H9 (cell line): ENCODE data around the gene VWA5B1. TPM values are rescaled to one million over a fixed set of nuclear protein-coding genes. Genes with fewer than 3 reads are reported as not detected.

Source experiments
- DNase-seq: peaks from one replicate; pipeline ENCODE4 v3.0.0-alpha.2; 2017
- H2AFZ ChIP-seq: one replicate; pipeline ENCODE4 v1.6.1; 2013; ENCODE audit warnings: mild to moderate bottlenecking, low read length, control low read depth, moderate library complexity
- H2AK5ac ChIP-seq: 2 replicates; pipeline ENCODE4 v1.6.1; 2013; ENCODE audit warnings: low read length, control low read depth, mixed read lengths; ENCODE audit not compliant: insufficient read length
- H2BK120ac ChIP-seq: one replicate; pipeline ENCODE4 v1.6.1; 2013; ENCODE audit warnings: low read depth, mild to moderate bottlenecking, low read length, control low read depth, inconsistent platforms; ENCODE audit not compliant: poor library complexity, severe bottlenecking
- H2BK12ac ChIP-seq: 2 replicates; pipeline ENCODE4 v1.6.1; 2013; ENCODE audit warnings: low read length, control low read depth, mixed read lengths, low read depth; ENCODE audit not compliant: insufficient read length
- H2BK15ac ChIP-seq: 2 replicates; pipeline ENCODE4 v1.6.1; 2013; ENCODE audit warnings: low read depth, low read length, control low read depth
- H2BK20ac ChIP-seq: one replicate; pipeline ENCODE4 v1.6.1; 2013; ENCODE audit warnings: low read depth, mild to moderate bottlenecking, low read length, control low read depth, inconsistent platforms; ENCODE audit not compliant: poor library complexity, severe bottlenecking
- H2BK5ac ChIP-seq: 2 replicates; pipeline ENCODE4 v1.6.1; 2013; ENCODE audit warnings: low read length, control low read depth, mixed read lengths; ENCODE audit not compliant: insufficient read length
- H3K14ac ChIP-seq: 2 replicates; pipeline ENCODE4 v1.6.1; 2013; ENCODE audit warnings: low read length, control low read depth; ENCODE audit not compliant: insufficient read depth
- H3K18ac ChIP-seq: 2 replicates; pipeline ENCODE4 v1.6.1; 2013; ENCODE audit warnings: low read depth, mild to moderate bottlenecking, mixed read lengths, low read length, control low read depth; ENCODE audit not compliant: insufficient read length
- H3K23ac ChIP-seq: 2 replicates; pipeline ENCODE4 v1.6.1; 2013; ENCODE audit warnings: low read length, control low read depth, mixed read lengths, low read depth; ENCODE audit not compliant: insufficient read length
- H3K23me2 ChIP-seq: 2 replicates; pipeline ENCODE4 v1.6.1; 2013; ENCODE audit warnings: low read depth, mild to moderate bottlenecking, mixed read lengths, low read length, control low read depth; ENCODE audit not compliant: insufficient read length, poor library complexity, severe bottlenecking
- H3K27ac ChIP-seq: 2 replicates; pipeline ENCODE4 v1.5.1; 2013; ENCODE audit warnings: low read length, control low read depth, mixed read lengths, low read depth; ENCODE audit not compliant: insufficient read length
- H3K27me3 ChIP-seq: 2 replicates; pipeline ENCODE4 v1.6.1; 2013; ENCODE audit warnings: low read length, control low read depth, inconsistent platforms; ENCODE audit not compliant: insufficient read depth
- H3K4ac ChIP-seq: 2 replicates; pipeline ENCODE4 v1.6.1; 2013; ENCODE audit warnings: low read depth, mild to moderate bottlenecking, control low read depth, inconsistent platforms, low read length, moderate library complexity
- H3K4me1 ChIP-seq: 2 replicates; pipeline ENCODE4 v1.6.1; 2013; ENCODE audit warnings: low read length, control low read depth, inconsistent platforms; ENCODE audit not compliant: insufficient read depth
- H3K4me2 ChIP-seq: 2 replicates; pipeline ENCODE4 v1.6.1; 2013; ENCODE audit warnings: low read length, control low read depth, mixed read lengths; ENCODE audit not compliant: insufficient read length, insufficient read depth
- H3K56ac ChIP-seq: 2 replicates; pipeline ENCODE4 v1.6.1; 2013; ENCODE audit warnings: low read depth, mild to moderate bottlenecking, mixed read lengths, low read length, control low read depth; ENCODE audit not compliant: insufficient read length
- H3K79me1 ChIP-seq: 2 replicates; pipeline ENCODE4 v1.6.1; 2013; ENCODE audit warnings: low read depth, mild to moderate bottlenecking, moderate library complexity, low read length, control low read depth, inconsistent platforms; ENCODE audit not compliant: insufficient read depth, poor library complexity, severe bottlenecking
- H3K79me2 ChIP-seq: 2 replicates; pipeline ENCODE4 v1.6.1; 2013; ENCODE audit warnings: low read length, control low read depth, inconsistent platforms; ENCODE audit not compliant: insufficient read depth
- H3K9ac ChIP-seq: 2 replicates; pipeline ENCODE4 v1.6.1; 2013; ENCODE audit warnings: low read length, control low read depth, mixed read lengths; ENCODE audit not compliant: insufficient read length; ENCODE audit errors: extremely low read depth
- H3K9me3 ChIP-seq: one replicate; pipeline ENCODE4 v1.6.1; 2013; ENCODE audit warnings: low read depth, low read length, inconsistent platforms; ENCODE audit not compliant: control insufficient read depth
- H3T11ph ChIP-seq: one replicate; pipeline ENCODE4 v1.6.1; 2013; ENCODE audit warnings: mild to moderate bottlenecking, low read length, control low read depth, inconsistent platforms
- H4K20me1 ChIP-seq: one replicate; pipeline ENCODE4 v1.6.1; 2013; ENCODE audit not compliant: control insufficient read depth, insufficient read length, insufficient read depth
- H4K5ac ChIP-seq: 2 replicates; pipeline ENCODE4 v1.6.1; 2013; ENCODE audit warnings: low read depth, mild to moderate bottlenecking, mixed read lengths, low read length, control low read depth; ENCODE audit not compliant: insufficient read length
- H4K8ac ChIP-seq: replicated peaks from 2 replicates; pipeline ENCODE4 v1.6.1; 2013; ENCODE audit warnings: low read length, control low read depth, mixed read lengths, low read depth; ENCODE audit not compliant: insufficient read length
- H4K91ac ChIP-seq: 2 replicates; pipeline ENCODE4 v1.6.1; 2013; ENCODE audit warnings: low read depth, mild to moderate bottlenecking, moderate library complexity, mixed read lengths, low read length, control low read depth; ENCODE audit not compliant: insufficient read length
- H3K27ac Mint-ChIP-seq, 3 experiments: 2 replicates in 2 of 3; 3 replicates in 1 of 3; pipeline ENCODE4 v1.8.0; 2020 to 2021; ENCODE audit warnings: mixed read lengths in 3 of 3, mild to moderate bottlenecking in 1 of 3, moderate library complexity in 1 of 3
- H3K27me3 Mint-ChIP-seq: 2 replicates; pipeline ENCODE4 v1.8.0; 2021; ENCODE audit warnings: low read depth, mild to moderate bottlenecking, moderate library complexity, mixed read lengths
- H3K36me3 Mint-ChIP-seq, 3 experiments: 2 replicates in 2 of 3; 3 replicates in 1 of 3; pipeline ENCODE4 v1.8.0; 2020 to 2021; ENCODE audit warnings: low read depth in 3 of 3, mixed read lengths in 3 of 3; ENCODE audit not compliant: insufficient read depth in 1 of 3
- H3K4me1 Mint-ChIP-seq, 2 experiments: 2 replicates each; pipeline ENCODE4 v1.8.0; 2020; ENCODE audit warnings: mixed read lengths in 2 of 2
- H3K4me3 Mint-ChIP-seq, 2 experiments: 2 replicates in 1 of 2; 3 replicates in 1 of 2; pipeline ENCODE4 v1.8.0; 2020 to 2021; ENCODE audit warnings: mild to moderate bottlenecking in 2 of 2, mixed read lengths in 2 of 2, moderate library complexity in 1 of 2
- H3K9me3 Mint-ChIP-seq, 2 experiments: 2 replicates in 1 of 2; 3 replicates in 1 of 2; pipeline ENCODE4 v1.8.0; 2020; ENCODE audit warnings: mild to moderate bottlenecking in 2 of 2, mixed read lengths in 2 of 2, moderate library complexity in 1 of 2
- WGBS: extraction: QIAGEN DNeasy Blood & Tissue Kit; methylation state at CpG from one replicate; pipeline ENCODE4 v1.1.7; 2013; ENCODE audit warnings: missing lambda C conversion rate, low lambda C conversion rate, mixed read lengths; ENCODE audit not compliant: insufficient read length; ENCODE audit errors: extremely low coverage; 5-methylcytosine and 5-hydroxymethylcytosine counted together
- total RNA-seq: library from RNA; stranded (reverse); gene quantifications from 2 replicates; pipeline ENCODE4 v1.2.1, GENCODE V29; 2021
- TF ChIP-seq, protein P1 (sequence below): fragments of 200-600 bp; sonication (generic); conservative IDR thresholded peaks from 3 replicates; pipeline ENCODE4 v1.8.0; 2021; ENCODE audit warnings: antibody characterized with exemption, mild to moderate bottlenecking

Gene VWA5B1
- total RNA-seq, 1 experiment from 2014 or later: not detected

DNA sequence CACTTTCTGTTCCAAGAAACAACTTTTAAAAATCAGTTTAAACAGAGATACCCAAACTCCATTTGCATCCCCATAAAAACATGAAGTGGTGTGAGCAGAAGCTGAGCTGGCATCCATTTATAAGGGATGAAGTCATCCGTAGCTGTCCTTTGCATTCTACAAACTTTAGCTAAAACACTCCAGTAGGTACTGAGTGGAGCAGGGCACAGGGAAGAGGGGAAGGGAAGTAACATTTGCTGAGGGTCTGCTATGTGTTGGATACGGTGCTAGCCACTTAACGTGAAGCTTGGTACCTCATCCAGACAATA, 32.9 kb downstream of the VWA5B1 start:
- H3K79me2 ChIP-seq: no peaks in the 10 kb centered on the region
- H3K9me3 Mint-ChIP-seq: no peaks in the 10 kb centered on the region
- H2AK5ac ChIP-seq: no peak overlapping the region
- no peak overlapping the region for H3K4me3 Mint-ChIP-seq
- no CpG with 5 or more reads among the region's 3 CpGs for WGBS
- H4K20me1 ChIP-seq: no peaks in the 10 kb centered on the region
- TF ChIP-seq, protein P1, sequence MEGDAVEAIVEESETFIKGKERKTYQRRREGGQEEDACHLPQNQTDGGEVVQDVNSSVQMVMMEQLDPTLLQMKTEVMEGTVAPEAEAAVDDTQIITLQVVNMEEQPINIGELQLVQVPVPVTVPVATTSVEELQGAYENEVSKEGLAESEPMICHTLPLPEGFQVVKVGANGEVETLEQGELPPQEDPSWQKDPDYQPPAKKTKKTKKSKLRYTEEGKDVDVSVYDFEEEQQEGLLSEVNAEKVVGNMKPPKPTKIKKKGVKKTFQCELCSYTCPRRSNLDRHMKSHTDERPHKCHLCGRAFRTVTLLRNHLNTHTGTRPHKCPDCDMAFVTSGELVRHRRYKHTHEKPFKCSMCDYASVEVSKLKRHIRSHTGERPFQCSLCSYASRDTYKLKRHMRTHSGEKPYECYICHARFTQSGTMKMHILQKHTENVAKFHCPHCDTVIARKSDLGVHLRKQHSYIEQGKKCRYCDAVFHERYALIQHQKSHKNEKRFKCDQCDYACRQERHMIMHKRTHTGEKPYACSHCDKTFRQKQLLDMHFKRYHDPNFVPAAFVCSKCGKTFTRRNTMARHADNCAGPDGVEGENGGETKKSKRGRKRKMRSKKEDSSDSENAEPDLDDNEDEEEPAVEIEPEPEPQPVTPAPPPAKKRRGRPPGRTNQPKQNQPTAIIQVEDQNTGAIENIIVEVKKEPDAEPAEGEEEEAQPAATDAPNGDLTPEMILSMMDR: no peak
- no peak overlapping the region for H2BK120ac ChIP-seq
- H3K27ac Mint-ChIP-seq: no peak overlapping the region
- peaks cover 5 to 14% of the 10 kb centered on the region in 2 experiments for H3K4me1 Mint-ChIP-seq
- no peak overlapping the region for H4K91ac ChIP-seq
- no peaks in the 10 kb centered on the region for H3K79me1 ChIP-seq
- no peak overlapping the region for H4K5ac ChIP-seq
- H3K27me3 ChIP-seq: no peaks in the 10 kb centered on the region; the same call in 1 of the 2 replicates
- H3K4ac ChIP-seq: no peak overlapping the region
- no peak overlapping the region for H3K56ac ChIP-seq
- H4K8ac ChIP-seq: no peak overlapping the region
- H3T11ph ChIP-seq: no peak overlapping the region
- H2BK5ac ChIP-seq: no peak overlapping the region
- no peak overlapping the region for H3K27ac ChIP-seq
- no peak for DNase-seq
- H3K9me3 ChIP-seq: no peaks in the 10 kb centered on the region
- H2AFZ ChIP-seq: no peak overlapping the region
- no peak overlapping the region for H3K9ac ChIP-seq
- H3K23me2 ChIP-seq: no peaks in the 10 kb centered on the region
- no peak overlapping the region for H3K18ac ChIP-seq
- no peak overlapping the region for H3K4me2 ChIP-seq
- no peak overlapping the region for H2BK15ac ChIP-seq
- H3K14ac ChIP-seq: no peak overlapping the region
- no peaks in the 10 kb centered on the region for H3K36me3 Mint-ChIP-seq
- peaks cover 35% of the 10 kb centered on the region for H3K27me3 Mint-ChIP-seq
- H2BK12ac ChIP-seq: no peak overlapping the region
- H3K23ac ChIP-seq: no peak overlapping the region
- H2BK20ac ChIP-seq: no peak overlapping the region
- H3K4me1 ChIP-seq: peaks cover 5% of the 10 kb centered on the region; the same call in 1 of the 2 replicates
